ENCODE results near the gene CEP70. TPM values are rescaled to one million over a fixed set of nuclear protein-coding genes. Genes with fewer than 3 reads are reported as not detected.

Gene CEP70
- total RNA-seq, 1 experiment from 2014 or later = 32.6 TPM

DNA sequence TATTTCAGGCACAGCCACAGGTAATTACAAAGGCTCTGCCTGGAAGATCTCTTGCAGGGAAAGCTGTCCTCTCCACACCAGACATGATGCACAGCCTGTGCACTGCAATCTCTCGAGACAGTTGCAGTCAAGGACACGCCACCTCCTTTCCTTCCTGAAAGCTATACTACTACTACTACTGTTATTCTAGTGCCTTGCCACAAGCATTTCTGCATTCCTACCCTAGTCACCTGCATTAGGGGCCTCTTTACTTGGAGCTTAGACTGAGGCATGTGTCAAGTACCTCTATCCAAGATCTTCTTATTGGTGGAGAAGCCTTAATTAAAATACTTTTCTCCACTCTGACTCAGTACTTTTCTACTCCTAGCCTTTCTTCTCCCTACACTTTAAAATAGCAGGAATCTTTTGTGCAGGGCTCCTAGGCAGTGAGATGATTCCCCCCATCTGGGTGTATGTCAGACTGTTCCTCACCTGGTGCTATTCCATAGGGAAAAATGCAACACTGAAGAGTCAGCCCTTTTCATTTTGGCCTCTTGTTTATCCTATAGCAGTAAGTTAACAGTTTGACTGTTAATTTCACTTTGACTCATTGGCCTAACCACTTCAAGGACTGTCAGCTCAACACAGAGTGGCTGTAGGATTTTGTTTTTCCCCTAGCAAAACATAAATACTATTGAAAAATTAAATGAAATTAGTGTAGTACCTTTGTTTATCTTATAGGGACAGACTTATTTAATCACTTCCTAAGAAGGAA, 80.8 kb downstream of the CEP70 start:
- Histone ChIP-seq H3K27me3 (ENCODE audit: insufficient read depth, low read length) (no peaks in the 10 kb centered on the region), H3K23ac (ENCODE audit: insufficient read length, low read depth, low read length) (no peak overlapping the region), H4K8ac (replicated peaks; ENCODE audit: insufficient read length, low read depth, low read length) (no peak overlapping the region), H2BK20ac (ENCODE audit: low read depth, low read length, poor library complexity, severe bottlenecking) (no peak overlapping the region), H4K5ac (ENCODE audit: insufficient read length, low read depth, low read length) (no peak overlapping the region), H2BK15ac (ENCODE audit: low read depth, low read length) (no peak overlapping the region), H3T11ph (ENCODE audit: low read length) (no peak overlapping the region), H4K20me1 (ENCODE audit: control insufficient read depth, insufficient read depth, insufficient read length) (no peaks in the 10 kb centered on the region), H2AFZ (ENCODE audit: low read length) (no peak overlapping the region), H3K4me2 (ENCODE audit: insufficient read depth, insufficient read length, low read length) (no peak overlapping the region), H3K4ac (ENCODE audit: low read depth, low read length) (no peak overlapping the region), H3K23me2 (ENCODE audit: insufficient read length, low read depth, low read length, poor library complexity, severe bottlenecking) (no peaks in the 10 kb centered on the region), H3K56ac (ENCODE audit: insufficient read length, low read depth, low read length) (no peak overlapping the region), H3K9me3 (ENCODE audit: control insufficient read depth, low read depth, low read length) (peaks cover 6% of the 10 kb centered on the region), H3K79me2 (ENCODE audit: insufficient read depth, low read length) (no peaks in the 10 kb centered on the region), H3K9ac (ENCODE audit: extremely low read depth, insufficient read length, low read length) (no peak overlapping the region), H3K79me1 (ENCODE audit: insufficient read depth, low read depth, low read length, poor library complexity, severe bottlenecking) (no peaks in the 10 kb centered on the region), H2BK12ac (ENCODE audit: insufficient read length, low read depth, low read length) (no peak overlapping the region), H3K18ac (ENCODE audit: insufficient read length, low read depth, low read length) (no peak overlapping the region), H3K14ac (ENCODE audit: insufficient read depth, low read length) (no peak overlapping the region), H4K91ac (ENCODE audit: insufficient read length, low read depth, low read length) (no peak overlapping the region), H2BK5ac (ENCODE audit: insufficient read length, low read length) (no peak overlapping the region), H3K4me1 (ENCODE audit: insufficient read depth, low read length) (no peaks in the 10 kb centered on the region), H2BK120ac (ENCODE audit: low read depth, low read length, poor library complexity, severe bottlenecking) (no peak overlapping the region), H2AK5ac (ENCODE audit: insufficient read length, low read length) (no peak overlapping the region), H3K27ac (ENCODE audit: insufficient read length, low read depth, low read length) (no peak overlapping the region)
- H3K9me3 Mint-ChIP-seq = peaks cover 16 to 19% of the 10 kb centered on the region in 2 experiments
- TF ChIP-seq, protein P1, sequence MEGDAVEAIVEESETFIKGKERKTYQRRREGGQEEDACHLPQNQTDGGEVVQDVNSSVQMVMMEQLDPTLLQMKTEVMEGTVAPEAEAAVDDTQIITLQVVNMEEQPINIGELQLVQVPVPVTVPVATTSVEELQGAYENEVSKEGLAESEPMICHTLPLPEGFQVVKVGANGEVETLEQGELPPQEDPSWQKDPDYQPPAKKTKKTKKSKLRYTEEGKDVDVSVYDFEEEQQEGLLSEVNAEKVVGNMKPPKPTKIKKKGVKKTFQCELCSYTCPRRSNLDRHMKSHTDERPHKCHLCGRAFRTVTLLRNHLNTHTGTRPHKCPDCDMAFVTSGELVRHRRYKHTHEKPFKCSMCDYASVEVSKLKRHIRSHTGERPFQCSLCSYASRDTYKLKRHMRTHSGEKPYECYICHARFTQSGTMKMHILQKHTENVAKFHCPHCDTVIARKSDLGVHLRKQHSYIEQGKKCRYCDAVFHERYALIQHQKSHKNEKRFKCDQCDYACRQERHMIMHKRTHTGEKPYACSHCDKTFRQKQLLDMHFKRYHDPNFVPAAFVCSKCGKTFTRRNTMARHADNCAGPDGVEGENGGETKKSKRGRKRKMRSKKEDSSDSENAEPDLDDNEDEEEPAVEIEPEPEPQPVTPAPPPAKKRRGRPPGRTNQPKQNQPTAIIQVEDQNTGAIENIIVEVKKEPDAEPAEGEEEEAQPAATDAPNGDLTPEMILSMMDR (conservative IDR thresholded peaks at IDR 0.05) = no peak
- whole genome bisulfite sequencing (ENCODE audit: extremely low coverage, insufficient read length, low lambda C conversion rate) = no CpG with 5 or more reads among the region's 2 CpGs
- peaks cover 5 to 8% of the 10 kb centered on the region in 2 experiments for H3K4me1 Mint-ChIP-seq
- H3K36me3 Mint-ChIP-seq (ENCODE audit: insufficient read depth in 1 of 3, low read depth in 3 of 3) = peaks cover 20 to 29% (median 23%) of the 10 kb centered on the region in 3 experiments
- no peak overlapping the region for H3K4me3 Mint-ChIP-seq
- no peak for DNase-seq
- no peak overlapping the region for H3K27ac Mint-ChIP-seq
- H3K27me3 Mint-ChIP-seq (ENCODE audit: low read depth) = no peaks in the 10 kb centered on the region

All from H9 (cell line).